ENCODE measurements around the gene VWF.
A peak's percentile ranks its signal among the peaks of the same experiment; 100 is the strongest.

The VWF gene

DNA sequence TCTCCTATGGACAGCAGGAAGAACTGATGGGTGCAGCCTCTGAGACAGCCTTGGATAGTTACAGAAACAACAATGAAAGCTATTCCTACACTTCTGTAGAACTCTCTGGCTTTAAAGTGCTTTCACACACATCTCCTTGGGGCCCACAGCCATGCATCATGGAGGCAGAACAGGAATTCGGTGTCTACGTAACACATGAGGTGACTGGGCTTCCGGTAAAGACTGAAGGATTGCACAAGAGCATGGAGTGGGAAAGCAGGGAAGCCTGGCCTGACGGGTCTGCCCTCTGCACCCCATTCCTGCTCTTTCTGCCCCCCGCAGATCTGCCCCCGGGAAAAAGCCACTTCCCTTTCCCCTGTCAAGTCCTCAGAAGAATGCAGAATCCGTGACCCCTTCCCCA lies 82.6 kb downstream of the VWF start:
- no peak overlapping the region for H3K27ac ChIP-seq
- CTCF ChIA-PET: no interaction called here
- DNase-seq (ENCODE audit: low spot score): no peak
- POLR2A ChIA-PET (ENCODE audit: low non-redundant PET): no interaction called here
- TF ChIP-seq, protein P1, sequence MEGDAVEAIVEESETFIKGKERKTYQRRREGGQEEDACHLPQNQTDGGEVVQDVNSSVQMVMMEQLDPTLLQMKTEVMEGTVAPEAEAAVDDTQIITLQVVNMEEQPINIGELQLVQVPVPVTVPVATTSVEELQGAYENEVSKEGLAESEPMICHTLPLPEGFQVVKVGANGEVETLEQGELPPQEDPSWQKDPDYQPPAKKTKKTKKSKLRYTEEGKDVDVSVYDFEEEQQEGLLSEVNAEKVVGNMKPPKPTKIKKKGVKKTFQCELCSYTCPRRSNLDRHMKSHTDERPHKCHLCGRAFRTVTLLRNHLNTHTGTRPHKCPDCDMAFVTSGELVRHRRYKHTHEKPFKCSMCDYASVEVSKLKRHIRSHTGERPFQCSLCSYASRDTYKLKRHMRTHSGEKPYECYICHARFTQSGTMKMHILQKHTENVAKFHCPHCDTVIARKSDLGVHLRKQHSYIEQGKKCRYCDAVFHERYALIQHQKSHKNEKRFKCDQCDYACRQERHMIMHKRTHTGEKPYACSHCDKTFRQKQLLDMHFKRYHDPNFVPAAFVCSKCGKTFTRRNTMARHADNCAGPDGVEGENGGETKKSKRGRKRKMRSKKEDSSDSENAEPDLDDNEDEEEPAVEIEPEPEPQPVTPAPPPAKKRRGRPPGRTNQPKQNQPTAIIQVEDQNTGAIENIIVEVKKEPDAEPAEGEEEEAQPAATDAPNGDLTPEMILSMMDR (conservative IDR thresholded peaks at IDR 0.05; ENCODE audit: low read depth): no peak

GRCh38 chr12:6040815-6041214 lies 83.7 kb downstream of the VWF start:
- POLR2A ChIA-PET (ENCODE audit: low non-redundant PET): no interaction called here
- H3K27ac ChIP-seq: no peak overlapping the region
- TF ChIP-seq, protein P1 (conservative IDR thresholded peaks at IDR 0.05; ENCODE audit: low read depth): no peak
- no peak for DNase-seq (ENCODE audit: low spot score)
- CTCF ChIA-PET: interaction anchor here (0.6 to 4.6 kb wide), 2 partner anchors 52 to 323 kb away, joined by 3 to 74 read pairs; no protein-coding TSS in a partner anchor

- POLR2A ChIA-PET (ENCODE audit: low non-redundant PET): no interaction called here
- DNase-seq (ENCODE audit: low spot score): peak; percentile 63
- H3K27ac ChIP-seq: no peak overlapping the region
- TF ChIP-seq, protein P1 (conservative IDR thresholded peaks at IDR 0.05; ENCODE audit: low read depth): peak; percentile 71
- CTCF ChIA-PET: interaction anchor here (0.5 to 4.6 kb wide), 5 partner anchors 48 to 295 kb away, joined by 3 to 74 read pairs (median 11); no protein-coding TSS in a partner anchor
Observed at GRCh38 chr12:6039894-6040601, 84.4 kb downstream of the VWF start.

DNA sequence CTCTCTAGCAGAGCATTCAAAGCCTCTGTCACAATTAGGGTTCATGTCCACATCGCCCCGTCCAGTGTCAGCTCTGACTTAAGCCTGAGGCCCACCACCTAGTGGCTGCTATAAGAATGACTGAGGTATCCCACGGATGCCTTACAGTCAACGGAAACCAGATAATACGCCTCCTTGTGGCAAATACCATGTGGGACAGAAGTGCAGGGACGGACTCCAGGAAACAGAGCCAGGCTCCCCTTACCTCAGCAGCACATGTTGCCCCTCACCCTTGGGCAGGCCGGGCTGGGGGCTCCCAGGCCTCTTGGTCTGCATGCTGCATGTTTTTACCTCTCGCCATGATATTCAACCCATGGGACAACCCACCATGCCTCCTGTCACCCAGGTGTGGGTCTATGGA lies 86.3 kb downstream of the VWF start:
- no peak overlapping the region for H3K27ac ChIP-seq
- TF ChIP-seq, protein P1 (conservative IDR thresholded peaks at IDR 0.05; ENCODE audit: low read depth): no peak; the same call in 1 of the 2 replicates
- ChIA-PET CTCF (interaction anchor here (0.6 to 4.6 kb wide), 6 partner anchors 46 to 506 kb away, joined by 3 to 74 read pairs (median 4); no protein-coding TSS in a partner anchor), POLR2A (ENCODE audit: low non-redundant PET) (no interaction called here)
- DNase-seq (ENCODE audit: low spot score): peak; percentile 50

DNA sequence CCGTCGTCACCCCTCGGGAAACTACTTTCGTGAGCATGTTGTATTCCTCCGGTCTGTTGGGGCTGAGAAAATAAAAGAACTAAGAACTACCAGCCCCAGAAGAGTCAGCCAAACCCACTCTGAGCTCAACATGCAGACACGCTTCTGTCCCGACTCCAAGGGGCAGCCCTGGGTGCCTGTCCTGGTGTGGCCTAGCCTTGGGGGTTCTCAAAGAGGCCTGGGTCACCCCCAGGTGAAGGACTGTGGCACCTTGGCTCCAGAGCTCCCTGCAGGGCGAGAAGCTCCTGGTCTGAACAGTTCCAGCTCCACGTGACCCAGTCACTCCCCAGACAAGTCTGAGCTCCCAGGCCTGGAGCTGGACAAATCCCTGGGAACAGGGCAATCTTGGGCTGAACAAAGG lies 87.0 kb downstream of the VWF start:
- ChIA-PET CTCF (interaction anchor here (0.6 to 4.6 kb wide), 6 partner anchors 45 to 505 kb away, joined by 3 to 74 read pairs (median 4); no protein-coding TSS in a partner anchor), POLR2A (ENCODE audit: low non-redundant PET) (no interaction called here)
- no peak for DNase-seq (ENCODE audit: low spot score)
- no peak overlapping the region for H3K27ac ChIP-seq
- TF ChIP-seq, protein P1 (conservative IDR thresholded peaks at IDR 0.05; ENCODE audit: low read depth): no peak

GRCh38 chr12:6036509-6036908 lies 88.0 kb downstream of the VWF start:
- TF ChIP-seq, protein P1 (conservative IDR thresholded peaks at IDR 0.05; ENCODE audit: low read depth): no peak
- ChIA-PET POLR2A (ENCODE audit: low non-redundant PET) (no interaction called here), CTCF (no interaction called here)
- no peak for DNase-seq (ENCODE audit: low spot score)
- H3K27ac ChIP-seq: no peak overlapping the region

Measured in RWPE1 (cell line).